SHP77 (cell line): ENCODE results near the gene TACC2.
"Not testable (repeated sequence)": the region's sequence is repeated elsewhere in the genome, so short reads cannot be mapped to it uniquely, and the experiment has no call there.

Experiments used
- DNase-seq, 2 experiments: peaks; one replicate each; lab custom pipeline; 2025; lab: John Stamatoyannopoulos, UW

Gene TACC2

GRCh38 chr10:122093076-122093475 lies 104.1 kb downstream of the TACC2 start:
- no peak for DNase-seq

GRCh38 chr10:122096181-122096580 lies 107.2 kb downstream of the TACC2 start:
- DNase-seq, result not testable (repeated sequence)

GRCh38 chr10:122096705-122097104 lies 107.7 kb downstream of the TACC2 start:
- DNase-seq, result no peak

- DNase-seq, result no peak
Measured at GRCh38 chr10:122097935-122098334, 109.0 kb downstream of the TACC2 start.

GRCh38 chr10:122098924-122099323 lies 110.0 kb downstream of the TACC2 start:
- DNase-seq, result no peak

- no peak for DNase-seq
Measured at GRCh38 chr10:122099562-122099961, 110.6 kb downstream of the TACC2 start.

- no peak for DNase-seq
Measured at GRCh38 chr10:122102146-122102868, 113.3 kb downstream of the TACC2 start.

- DNase-seq, result no peak
Measured at GRCh38 chr10:122102869-122103525, 114.0 kb downstream of the TACC2 start.

GRCh38 chr10:122103592-122103991 lies 114.6 kb downstream of the TACC2 start:
- DNase-seq, result no peak

- not testable (repeated sequence) for DNase-seq
Measured at GRCh38 chr10:122108786-122109185, 119.8 kb downstream of the TACC2 start.

GRCh38 chr10:122112021-122112616 lies 123.2 kb downstream of the TACC2 start:
- no peak for DNase-seq

- DNase-seq, result peak; percentile 64 to 74
Measured at GRCh38 chr10:122112625-122113160, 123.7 kb downstream of the TACC2 start.

GRCh38 chr10:122113161-122113944 lies 124.4 kb downstream of the TACC2 start:
- DNase-seq, result peak; percentile 54 to 72

GRCh38 chr10:122113945-122114747 lies 125.2 kb downstream of the TACC2 start:
- no peak for DNase-seq

- DNase-seq, result no peak
Measured at GRCh38 chr10:122115874-122116273, 126.9 kb downstream of the TACC2 start.

- peak; percentile 73 to 74 for DNase-seq
Measured at GRCh38 chr10:122116331-122116730, 127.4 kb downstream of the TACC2 start.

- DNase-seq, result no peak
Measured at GRCh38 chr10:122117475-122117874, 128.5 kb downstream of the TACC2 start.

- no peak for DNase-seq
Measured at GRCh38 chr10:122120008-122120744, 131.2 kb downstream of the TACC2 start.

- peak; percentile 17 to 56 for DNase-seq
Measured at GRCh38 chr10:122121059-122121458, 132.1 kb downstream of the TACC2 start.

- DNase-seq, result no peak
Measured at GRCh38 chr10:122122493-122122892, 133.5 kb downstream of the TACC2 start.
